ENCODE data around the gene TXNRD2.

Gene TXNRD2

DNA sequence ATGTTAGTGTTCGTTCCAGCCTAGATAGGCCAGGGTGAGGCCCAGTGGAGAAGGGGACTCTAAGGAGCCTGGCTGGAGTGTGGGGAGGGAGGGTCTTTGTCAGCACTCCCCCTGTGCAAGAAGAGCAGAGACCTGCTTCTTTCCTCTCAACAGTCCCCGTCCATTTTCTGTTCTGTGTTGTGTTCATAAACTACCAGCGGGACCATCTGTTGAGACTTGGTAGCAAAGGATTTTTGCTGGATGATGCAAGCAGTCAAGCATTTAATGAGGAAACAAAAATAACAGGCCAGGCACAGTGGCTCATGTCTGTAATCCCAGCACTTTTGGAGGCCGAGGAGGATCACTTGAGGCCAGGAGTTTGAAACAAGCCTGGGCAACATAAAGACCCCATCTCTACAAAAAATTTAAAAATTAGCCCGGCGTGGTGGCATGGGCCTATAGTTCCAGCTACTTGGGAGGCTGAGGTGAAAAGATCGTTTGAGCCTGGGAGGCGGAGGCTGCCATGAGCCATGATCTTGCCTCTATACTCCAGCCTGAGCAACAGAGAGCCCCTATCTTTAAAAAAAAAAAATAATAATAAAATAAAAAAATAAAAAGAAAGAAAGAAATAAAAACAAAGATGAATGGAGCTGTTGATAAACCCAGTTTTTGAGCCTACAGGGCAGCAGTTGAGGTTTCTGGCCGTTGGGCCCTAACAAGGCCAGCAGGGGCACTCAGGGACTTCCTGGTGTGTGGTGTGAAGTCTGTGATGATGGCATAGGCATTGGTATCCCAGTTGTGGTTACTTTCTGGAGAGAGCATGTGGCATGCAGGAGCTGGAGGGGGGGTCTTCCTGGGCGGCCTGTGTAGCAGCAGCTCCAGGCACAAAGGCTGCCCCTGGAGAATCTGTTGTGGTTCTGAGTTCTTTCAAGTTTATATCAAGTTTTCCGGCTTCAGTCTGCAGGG lies 1.7 kb upstream of the TXNRD2 start:
- peak overlapping the region; percentile 95 for H3K27ac ChIP-seq
- TF ChIP-seq, protein P1, sequence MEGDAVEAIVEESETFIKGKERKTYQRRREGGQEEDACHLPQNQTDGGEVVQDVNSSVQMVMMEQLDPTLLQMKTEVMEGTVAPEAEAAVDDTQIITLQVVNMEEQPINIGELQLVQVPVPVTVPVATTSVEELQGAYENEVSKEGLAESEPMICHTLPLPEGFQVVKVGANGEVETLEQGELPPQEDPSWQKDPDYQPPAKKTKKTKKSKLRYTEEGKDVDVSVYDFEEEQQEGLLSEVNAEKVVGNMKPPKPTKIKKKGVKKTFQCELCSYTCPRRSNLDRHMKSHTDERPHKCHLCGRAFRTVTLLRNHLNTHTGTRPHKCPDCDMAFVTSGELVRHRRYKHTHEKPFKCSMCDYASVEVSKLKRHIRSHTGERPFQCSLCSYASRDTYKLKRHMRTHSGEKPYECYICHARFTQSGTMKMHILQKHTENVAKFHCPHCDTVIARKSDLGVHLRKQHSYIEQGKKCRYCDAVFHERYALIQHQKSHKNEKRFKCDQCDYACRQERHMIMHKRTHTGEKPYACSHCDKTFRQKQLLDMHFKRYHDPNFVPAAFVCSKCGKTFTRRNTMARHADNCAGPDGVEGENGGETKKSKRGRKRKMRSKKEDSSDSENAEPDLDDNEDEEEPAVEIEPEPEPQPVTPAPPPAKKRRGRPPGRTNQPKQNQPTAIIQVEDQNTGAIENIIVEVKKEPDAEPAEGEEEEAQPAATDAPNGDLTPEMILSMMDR (conservative IDR thresholded peaks at IDR 0.05) = no peak; the same call in 1 of the 2 replicates
- no peak for TF ChIP-seq ZFX (IDR thresholded peaks at IDR 0.05)

DNA sequence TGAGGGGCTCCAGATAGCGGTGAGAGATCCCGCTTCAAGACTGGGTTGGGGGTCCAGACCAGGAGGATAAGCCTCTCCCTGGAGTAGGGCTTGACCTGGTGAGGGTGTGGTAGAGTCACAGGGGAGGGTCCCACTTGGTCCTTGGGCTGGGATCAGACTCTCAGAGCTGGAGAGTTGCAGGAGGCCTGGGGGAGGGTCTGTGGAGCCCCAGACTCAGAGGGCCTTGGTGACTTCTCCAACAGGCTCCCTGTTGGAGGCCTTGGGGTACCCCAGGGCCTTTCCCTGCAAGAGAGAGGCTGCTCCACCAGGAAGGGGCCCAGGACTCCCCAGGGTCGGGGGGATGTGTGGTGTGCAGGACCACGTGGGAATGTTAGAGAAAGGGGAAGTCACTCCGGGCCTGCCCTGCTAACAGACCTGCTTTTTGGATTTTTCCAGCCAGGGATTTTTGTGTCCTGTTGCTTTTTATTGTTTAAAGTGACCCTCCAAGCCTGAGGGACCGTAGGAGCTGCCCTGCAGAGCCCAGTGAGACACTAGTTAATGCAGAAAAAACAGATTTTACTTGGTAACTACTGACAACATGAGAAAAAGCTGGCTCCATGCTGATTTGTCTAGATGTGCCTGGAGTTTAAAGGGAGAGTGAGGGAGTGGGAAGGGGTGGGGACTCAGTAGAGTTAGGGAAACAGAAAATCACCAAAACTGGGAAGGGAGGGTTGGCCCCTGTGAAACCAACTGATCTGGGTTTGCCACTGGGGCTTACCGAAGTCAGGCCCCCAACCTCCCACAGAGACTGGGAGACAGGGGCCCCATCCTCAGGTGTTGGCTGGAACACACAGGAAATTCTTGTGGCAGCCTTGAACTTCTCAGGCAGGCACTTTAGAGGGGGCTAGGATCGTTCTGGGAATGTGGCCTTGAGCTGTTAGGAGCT lies 801 bp upstream of the TXNRD2 start:
- TF ChIP-seq, protein P1 (conservative IDR thresholded peaks at IDR 0.05) = no peak
- TF ChIP-seq ZFX (IDR thresholded peaks at IDR 0.05) = no peak
- H3K27ac ChIP-seq = peak overlapping the region; percentile 95

DNA sequence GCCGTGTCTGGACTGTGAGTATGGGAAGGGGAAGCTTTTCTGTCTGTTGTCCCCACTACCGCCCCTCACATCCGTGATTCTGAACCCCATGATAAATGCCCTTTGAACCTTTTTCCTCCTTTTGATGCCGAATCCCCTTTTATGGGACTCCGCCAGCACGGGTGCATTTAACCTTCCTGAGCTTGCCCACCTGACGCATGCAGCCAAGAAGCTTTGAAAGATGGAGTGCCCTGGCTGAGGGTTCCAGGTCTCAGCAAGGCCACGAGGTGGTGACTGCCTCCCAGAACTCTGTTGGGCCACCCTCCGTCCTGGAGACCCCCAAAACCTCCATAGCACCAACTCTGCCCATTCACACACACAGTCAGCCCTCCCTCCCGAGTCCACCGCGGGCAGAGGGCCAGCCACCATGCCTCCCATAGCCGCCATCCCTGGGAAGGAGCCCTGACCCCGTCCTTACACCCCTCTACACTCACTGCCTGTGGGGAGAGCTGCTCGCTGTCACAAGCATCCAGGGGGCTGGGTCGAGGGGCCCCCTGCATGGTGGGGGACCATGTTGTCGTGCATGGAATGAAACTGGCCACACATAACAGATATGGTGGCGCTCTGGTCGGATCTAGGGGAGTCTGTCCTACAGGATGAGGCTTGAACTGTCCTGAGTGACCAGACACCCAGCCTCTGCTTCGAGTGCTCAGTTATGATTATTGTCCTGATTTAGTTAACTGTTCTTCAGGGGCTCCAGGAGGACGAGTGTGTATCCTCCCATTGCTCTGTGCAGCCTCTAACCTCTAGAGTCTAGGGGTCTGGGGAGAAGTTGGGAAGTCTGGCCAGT lies 868 bp downstream of the TXNRD2 start:
- H3K27ac ChIP-seq = peak overlapping the region; percentile 95
- TF ChIP-seq, protein P1 (conservative IDR thresholded peaks at IDR 0.05) = no peak
- no peak for TF ChIP-seq ZFX (IDR thresholded peaks at IDR 0.05)

DNA sequence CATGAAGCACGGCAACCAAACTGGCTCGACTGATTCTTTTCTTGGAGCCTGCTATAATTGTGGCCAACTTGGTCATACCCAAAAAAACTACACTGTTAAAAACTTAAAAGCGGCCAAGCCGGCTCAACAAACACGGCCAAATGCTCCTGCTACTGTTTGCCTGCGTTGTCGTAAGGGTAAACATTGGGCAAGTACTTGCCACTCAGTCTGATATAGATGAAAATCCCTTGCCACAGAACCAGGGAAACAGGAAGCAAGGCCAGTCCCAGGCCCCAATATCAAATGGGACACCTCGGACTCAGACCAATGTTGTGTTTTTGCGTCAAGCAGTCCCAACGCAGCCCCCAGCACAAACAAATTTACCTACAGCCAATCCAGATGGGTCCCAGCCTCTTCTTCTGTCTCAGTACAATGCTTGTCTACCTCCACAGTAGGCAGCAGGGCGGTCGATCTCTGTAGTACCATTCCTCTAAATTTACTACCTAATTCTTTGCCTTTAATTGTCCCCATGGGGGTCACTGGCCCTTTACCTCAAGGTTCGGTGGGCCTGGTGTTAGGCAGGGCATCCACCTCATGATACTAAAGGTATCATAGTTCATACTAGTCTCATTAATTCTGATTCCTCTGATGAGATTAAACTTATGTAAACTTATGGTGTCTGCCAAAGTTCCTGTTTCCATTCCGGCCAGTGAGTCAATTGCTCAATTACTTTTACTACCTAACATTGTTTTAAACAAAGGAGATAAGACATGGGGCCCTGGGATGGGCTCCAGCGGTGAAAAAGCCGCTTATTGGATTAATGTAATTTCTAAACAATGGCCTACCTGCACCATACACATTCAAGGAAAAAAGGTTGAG lies 3.8 kb downstream of the TXNRD2 start:
- peak overlapping the region; percentile 86 for H3K27ac ChIP-seq
- TF ChIP-seq, protein P1 (conservative IDR thresholded peaks at IDR 0.05) = no peak
- TF ChIP-seq ZFX (IDR thresholded peaks at IDR 0.05) = no peak

DNA sequence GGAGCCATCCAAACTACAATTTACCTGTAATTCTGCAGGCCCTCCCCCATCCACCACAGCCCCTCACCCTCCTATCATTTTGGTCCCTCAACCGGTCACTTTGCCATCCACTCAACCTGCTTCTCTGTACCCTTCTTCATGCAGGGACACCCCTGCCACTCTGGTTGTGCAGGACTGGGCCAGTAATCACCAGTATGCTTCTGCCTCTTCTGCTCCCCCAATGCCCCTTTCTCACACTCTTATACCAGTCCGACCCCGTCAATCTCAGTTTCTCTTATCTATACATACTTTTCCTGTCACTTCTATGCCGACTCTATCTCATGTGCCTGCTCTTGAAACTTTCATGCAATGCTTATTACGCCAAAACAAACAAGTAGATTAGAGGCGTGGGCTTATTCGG lies 5.1 kb downstream of the TXNRD2 start:
- peak overlapping the region; percentile 86 for H3K27ac ChIP-seq
- TF ChIP-seq, protein P1 (conservative IDR thresholded peaks at IDR 0.05) = no peak
- TF ChIP-seq ZFX (IDR thresholded peaks at IDR 0.05) = no peak

DNA sequence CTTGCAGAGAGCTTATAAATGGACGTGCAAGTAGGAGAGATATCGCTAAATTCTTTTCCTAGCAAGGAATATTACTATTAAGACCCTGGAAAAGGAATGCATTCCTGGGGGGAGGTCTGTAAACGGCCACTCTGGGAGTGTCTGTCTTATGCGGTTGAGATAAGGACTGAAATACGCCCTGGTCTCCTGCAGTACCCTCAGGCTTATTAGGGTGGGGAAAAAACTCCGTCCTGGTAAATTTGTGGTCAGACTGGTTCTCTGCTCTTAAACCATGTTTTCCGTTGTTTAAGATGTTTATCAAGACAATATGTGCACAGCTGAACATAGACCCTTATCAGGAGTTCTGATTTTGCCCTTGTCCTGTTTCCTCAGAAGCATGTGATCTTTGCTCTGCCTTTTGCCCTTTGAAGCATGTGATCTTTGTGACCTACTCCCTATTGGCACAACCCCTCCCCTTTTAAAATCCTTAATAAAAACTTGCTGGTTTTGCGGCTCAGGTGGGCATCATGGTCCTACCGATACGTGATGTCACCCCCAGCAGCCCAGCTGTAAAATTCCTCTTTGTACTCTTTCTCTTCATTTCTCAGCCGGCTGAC lies 6.4 kb downstream of the TXNRD2 start:
- H3K27ac ChIP-seq = peak overlapping the region; percentile 86

Measured in C4-2B (cell line).